Measurements from ENCODE around the gene MRPS33.

DNA sequence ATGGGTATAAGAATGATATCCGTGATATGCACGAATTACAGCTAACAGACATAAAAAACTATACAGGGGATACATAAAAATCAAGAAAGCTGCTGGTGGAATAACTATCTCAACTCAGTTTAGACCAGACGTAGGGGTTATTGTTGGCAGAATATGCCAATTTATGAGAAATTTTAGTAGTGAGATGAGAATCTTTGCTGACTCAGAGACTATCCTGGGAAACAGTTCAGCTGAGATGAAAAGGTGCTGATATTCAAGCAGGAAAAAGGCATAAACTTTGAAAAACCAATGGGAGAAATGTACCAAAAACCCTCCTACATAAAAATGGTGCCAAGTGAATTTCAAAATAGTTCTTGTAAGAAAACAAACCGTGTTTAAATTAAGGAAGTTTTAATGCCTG, 3.3 kb downstream of the MRPS33 start:
- TF ChIP-seq, protein P1, sequence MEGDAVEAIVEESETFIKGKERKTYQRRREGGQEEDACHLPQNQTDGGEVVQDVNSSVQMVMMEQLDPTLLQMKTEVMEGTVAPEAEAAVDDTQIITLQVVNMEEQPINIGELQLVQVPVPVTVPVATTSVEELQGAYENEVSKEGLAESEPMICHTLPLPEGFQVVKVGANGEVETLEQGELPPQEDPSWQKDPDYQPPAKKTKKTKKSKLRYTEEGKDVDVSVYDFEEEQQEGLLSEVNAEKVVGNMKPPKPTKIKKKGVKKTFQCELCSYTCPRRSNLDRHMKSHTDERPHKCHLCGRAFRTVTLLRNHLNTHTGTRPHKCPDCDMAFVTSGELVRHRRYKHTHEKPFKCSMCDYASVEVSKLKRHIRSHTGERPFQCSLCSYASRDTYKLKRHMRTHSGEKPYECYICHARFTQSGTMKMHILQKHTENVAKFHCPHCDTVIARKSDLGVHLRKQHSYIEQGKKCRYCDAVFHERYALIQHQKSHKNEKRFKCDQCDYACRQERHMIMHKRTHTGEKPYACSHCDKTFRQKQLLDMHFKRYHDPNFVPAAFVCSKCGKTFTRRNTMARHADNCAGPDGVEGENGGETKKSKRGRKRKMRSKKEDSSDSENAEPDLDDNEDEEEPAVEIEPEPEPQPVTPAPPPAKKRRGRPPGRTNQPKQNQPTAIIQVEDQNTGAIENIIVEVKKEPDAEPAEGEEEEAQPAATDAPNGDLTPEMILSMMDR (conservative IDR thresholded peaks at IDR 0.05; ENCODE audit: low read length): no peak
- no peak for TF ChIP-seq EZH2phosphoT487 (IDR thresholded peaks at IDR 0.05; ENCODE audit: borderline replicate concordance)
